Limb (tissue), 2 donors: ENCODE data around the gene HMGN4.
"Not testable (repeated sequence)": the region's sequence is repeated elsewhere in the genome, so short reads cannot be mapped to it uniquely, and the experiment has no call there.

ENCODE experiments used
- DNase-seq, 2 donors: peaks; one replicate each; pipeline ENCODE4 v3.0.0-alpha.2; 2016; ENCODE audit errors: extremely low spot score in 2 of 2

The HMGN4 gene

GRCh38 chr6:26537846-26538571 is at the start of gene HMGN4:
HMGN4 (plus strand) TSS chr6:26538366; CDS start chr6:26545207, 6,841 bp downstream.
- peak; percentile 89 to 93 for DNase-seq

- DNase-seq: no peak
Observed at GRCh38 chr6:26489996-26490964, 47.9 kb upstream of the HMGN4 start.

- no peak for DNase-seq
Observed at GRCh38 chr6:26491604-26492003, 46.6 kb upstream of the HMGN4 start.

DNA sequence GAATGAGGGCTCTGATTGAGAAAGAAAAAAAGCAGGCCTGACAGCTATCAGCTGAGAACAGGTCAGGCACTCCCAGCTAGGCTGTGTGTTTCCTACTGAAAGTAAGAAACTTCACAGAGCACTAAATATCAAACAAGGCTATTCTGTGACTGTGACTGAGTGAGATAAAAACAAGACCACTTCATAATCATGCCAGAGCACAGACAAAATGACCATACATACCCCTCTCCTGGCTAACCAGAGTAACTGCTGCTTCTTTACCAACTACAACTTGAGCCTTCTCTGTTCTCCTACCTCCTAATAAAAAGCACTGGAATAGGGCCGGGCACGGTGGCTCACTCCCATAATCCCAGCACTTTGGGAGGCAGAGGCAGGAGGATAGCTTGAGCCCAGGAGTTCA is 44.9 kb upstream of the HMGN4 start:
- no peak for DNase-seq

DNA sequence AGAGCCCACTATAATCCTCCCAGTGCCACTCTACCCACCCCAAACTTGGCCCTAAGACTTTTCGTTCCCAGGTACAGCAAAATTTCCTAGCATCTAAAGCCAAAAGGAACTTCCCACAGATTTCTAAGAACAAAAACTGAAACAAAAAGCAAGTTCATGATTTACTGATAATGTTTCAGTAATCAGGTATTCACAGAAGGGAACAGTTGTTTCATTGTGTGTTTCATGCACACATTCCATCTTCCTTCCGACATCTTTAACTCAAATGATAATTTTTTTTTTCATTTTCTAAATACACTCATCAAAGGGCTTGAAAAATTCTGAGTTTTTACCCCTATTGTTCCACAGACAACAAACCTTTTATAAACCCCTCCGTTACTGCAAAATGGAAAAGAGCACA is 44.0 kb upstream of the HMGN4 start:
- DNase-seq: no peak

GRCh38 chr6:26495281-26495680 is 42.9 kb upstream of the HMGN4 start:
- no peak for DNase-seq

DNA sequence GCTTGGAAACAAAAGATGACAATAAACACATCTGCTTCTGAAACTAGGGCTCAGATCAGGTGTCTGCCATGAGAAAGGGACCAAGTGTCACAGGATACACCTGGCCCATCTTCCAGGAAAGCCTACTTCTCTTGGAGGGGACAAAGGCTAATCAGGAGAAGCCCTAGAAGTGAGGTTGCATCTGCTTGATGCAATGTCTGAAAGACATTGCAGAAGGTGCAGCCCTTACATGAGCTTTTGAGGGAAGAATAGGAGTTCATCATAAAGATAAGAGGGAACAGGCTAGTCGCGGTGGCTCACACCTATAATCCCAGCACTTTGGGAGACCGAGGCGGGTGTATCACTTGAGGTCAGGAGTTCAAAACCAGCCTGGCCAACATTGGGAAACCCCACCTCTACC is 40.6 kb upstream of the HMGN4 start:
- no peak for DNase-seq

DNA sequence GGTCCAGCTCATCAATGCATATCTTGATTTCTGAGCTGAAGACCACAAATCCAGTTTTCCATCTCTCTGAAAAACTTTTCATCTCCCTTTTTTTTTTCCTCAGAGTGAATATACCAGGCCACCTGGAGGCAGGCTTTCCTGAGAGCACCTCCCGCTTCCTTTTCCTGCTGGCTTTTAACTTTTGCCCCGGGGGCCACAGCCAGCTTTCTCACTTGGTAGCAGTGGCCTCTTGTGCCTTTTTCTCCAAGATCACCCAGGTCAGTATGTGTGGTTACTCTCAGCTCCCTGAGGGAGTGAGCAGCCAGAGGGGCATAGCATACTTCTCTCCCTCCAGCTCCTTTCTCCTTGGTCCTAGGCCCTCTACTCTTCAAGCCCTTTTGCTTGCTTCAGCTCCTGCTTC is 38.1 kb upstream of the HMGN4 start, which contains the start of gene BTN1A1:
BTN1A1 (plus strand) TSS at position 202 of the 400 bp plus-strand sequence. CDS start 984 bp downstream, outside the sequence.
- no peak for DNase-seq

- DNase-seq: peak in 1 of 2 donors; percentile 60
Observed at GRCh38 chr6:26501482-26501986, 36.6 kb upstream of the HMGN4 start.

- no peak for DNase-seq
Observed at GRCh38 chr6:26502165-26502564, 36.0 kb upstream of the HMGN4 start.

DNA sequence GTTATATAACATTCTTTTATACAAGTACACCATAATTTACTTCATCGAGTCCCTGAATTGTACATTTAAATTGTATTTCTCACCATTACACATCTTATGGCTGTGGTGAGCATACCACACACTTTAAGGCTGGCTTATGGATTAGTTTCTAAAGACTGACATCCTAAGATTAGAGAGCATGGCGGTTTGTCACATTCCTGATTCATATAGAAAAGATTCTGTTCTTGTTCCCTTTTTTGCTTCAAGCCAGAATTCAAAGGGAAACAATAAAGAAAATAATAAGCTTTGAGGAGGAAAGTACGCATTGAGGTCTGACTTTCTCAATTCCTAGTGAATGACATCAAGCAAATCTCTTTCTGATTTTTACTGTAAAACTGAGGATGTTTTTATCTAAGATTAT is 35.5 kb upstream of the HMGN4 start:
- DNase-seq: no peak

- no peak for DNase-seq
Observed at GRCh38 chr6:26507658-26508057, 30.5 kb upstream of the HMGN4 start.

- DNase-seq: not testable (repeated sequence)
Observed at GRCh38 chr6:26511033-26511432, 27.1 kb upstream of the HMGN4 start.

DNA sequence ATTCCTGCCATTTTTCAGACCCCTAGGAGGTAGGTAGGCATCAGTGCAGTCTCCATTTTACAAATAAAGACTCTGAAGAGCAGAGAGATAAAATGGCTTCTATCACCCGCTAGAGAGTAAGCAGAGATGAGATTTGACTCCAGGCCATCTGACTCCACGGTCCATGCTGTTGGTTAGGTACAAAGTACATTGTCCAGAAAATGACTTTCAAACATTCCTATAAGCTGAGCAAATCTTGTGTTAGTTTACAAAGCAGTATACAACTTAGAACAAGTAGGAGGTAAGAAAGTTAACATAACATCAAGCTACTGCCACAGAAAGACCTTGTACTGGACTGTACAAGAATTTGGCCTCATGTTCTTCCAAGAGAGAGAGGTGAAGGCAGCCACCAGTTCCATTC is 23.2 kb upstream of the HMGN4 start:
- DNase-seq: no peak

DNA sequence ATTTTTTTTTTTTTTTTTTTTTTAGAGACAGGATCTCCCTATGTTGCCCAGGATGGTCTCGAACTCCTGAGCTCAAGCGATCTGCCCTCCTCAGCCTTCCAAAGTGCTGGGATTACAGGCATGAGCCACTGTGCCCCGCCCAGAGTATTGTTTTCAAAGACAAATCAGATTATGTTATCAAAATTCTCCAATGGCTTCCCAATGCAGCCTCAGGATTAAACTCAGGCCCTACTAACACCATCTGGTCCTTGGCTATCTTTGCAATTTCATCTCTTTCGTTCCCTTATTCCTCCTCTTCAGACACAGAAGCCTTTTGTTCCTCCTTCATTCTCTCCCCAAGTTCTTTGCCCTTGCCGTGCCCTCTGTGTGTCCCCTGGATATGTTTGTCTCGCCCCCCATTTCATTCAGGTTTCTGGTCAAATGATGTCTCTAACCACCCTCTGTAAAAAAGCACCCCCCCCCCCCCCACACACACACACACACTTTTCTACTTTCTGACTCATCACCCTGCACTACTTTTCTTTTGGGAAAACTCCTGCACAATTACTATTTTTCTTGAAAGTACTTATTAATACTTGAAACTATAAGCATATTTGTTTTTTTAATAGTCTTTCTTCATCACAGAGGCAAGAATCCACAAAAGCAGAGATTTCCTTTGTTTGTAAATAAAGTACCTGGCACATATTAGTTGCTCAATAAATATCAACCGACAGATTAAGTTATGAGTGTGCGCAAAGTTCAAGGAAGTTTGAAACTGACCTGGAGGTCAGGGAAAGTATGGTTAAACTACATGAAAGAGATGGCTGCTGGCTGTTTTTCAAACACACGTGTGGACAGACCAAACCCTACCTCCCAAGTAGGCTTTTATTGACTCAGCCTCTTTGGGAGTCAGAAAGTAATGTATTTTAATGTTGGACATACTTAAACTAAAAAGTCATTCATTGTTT is 21.4 kb upstream of the HMGN4 start:
- no peak for DNase-seq

- no peak for DNase-seq
Observed at GRCh38 chr6:26519359-26519758, 18.8 kb upstream of the HMGN4 start.

GRCh38 chr6:26520237-26520849 is 17.8 kb upstream of the HMGN4 start:
- DNase-seq: no peak

DNA sequence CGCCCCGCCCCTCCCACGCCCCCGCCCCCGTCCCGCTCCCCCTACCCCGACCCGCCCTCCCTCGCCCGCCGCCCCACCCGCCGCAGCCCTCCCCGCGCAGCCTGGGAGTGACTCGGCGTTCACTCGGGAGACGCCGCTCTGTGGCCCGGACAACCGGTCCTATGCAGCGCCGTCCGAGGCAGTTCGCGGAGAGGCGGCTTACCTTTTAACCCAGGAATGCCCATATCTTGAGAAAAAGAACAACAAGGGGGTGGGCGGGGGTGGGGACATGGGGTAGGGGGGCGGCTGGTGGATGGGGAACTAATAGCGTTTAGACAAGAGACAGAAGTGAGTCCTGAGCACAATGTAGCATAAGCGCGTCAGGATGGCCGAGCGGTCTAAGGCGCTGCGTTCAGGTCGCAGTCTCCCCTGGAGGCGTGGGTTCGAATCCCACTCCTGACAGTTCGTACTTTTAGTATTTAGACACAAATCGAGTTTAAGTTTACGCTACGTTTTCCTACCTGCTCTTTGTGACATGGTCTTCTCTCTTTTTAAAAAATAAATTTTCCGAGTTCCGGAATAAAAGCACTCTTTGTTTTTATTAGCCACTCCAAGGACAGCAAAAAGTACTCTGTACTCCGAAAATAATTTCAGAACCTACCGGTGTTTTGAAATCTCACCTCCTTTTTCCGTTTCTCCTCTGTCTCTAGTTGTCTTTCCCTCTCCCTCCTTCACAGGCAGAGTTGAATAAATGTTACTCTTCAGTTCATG is 17.1 kb upstream of the HMGN4 start:
- peak; percentile 87 to 92 for DNase-seq

- DNase-seq: peak; percentile 73 to 88
Observed at GRCh38 chr6:26521600-26522391, 16.4 kb upstream of the HMGN4 start.
